Astrocyte (in vitro differentiated cells and primary cell): ENCODE data around the gene TICRR. TPM values are rescaled to one million over a fixed set of nuclear protein-coding genes. Genes with fewer than 3 reads are reported as not detected.

Experiments used
- DNase-seq: peaks from one replicate; pipeline ENCODE4 v3.0.0-alpha.2; 2010; ENCODE audit warnings: low read depth
- FAIRE-seq: peaks from 2 replicates; lab custom pipeline; 2011; peaks lifted over from hg19 to GRCh38; lab: Jason Lieb, UNC
- H2AFZ ChIP-seq: 2 replicates; pipeline ENCODE4 v1.6.0; 2012; ENCODE audit warnings: low read depth, low read length, inconsistent platforms
- H3K27ac ChIP-seq: 2 replicates; pipeline ENCODE4 v1.5.1; 2011; ENCODE audit warnings: low read depth, low read length, inconsistent platforms
- H3K27me3 ChIP-seq: 2 replicates; pipeline ENCODE4 v1.6.0; 2011; ENCODE audit warnings: low read length, inconsistent platforms; ENCODE audit not compliant: insufficient read depth
- H3K36me3 ChIP-seq: 2 replicates; pipeline ENCODE4 v1.5.1; 2011; ENCODE audit warnings: low read length, inconsistent platforms; ENCODE audit not compliant: insufficient read depth
- H3K4me1 ChIP-seq: 2 replicates; pipeline ENCODE4 v1.5.1; 2011; ENCODE audit warnings: low read length, inconsistent platforms; ENCODE audit not compliant: insufficient read depth
- H3K4me2 ChIP-seq: 2 replicates; pipeline ENCODE4 v1.6.0; 2012; ENCODE audit warnings: low read length, inconsistent platforms
- H3K4me3 ChIP-seq: 2 replicates; pipeline ENCODE4 v1.5.1; 2011; ENCODE audit warnings: low read depth, mild to moderate bottlenecking, low read length, inconsistent platforms; ENCODE audit not compliant: insufficient read depth
- H3K79me2 ChIP-seq: 2 replicates; pipeline ENCODE4 v1.6.0; 2012; ENCODE audit warnings: mild to moderate bottlenecking, low read length, inconsistent platforms; ENCODE audit not compliant: insufficient read depth
- H3K9ac ChIP-seq: 2 replicates; pipeline ENCODE4 v1.6.0; 2012; ENCODE audit warnings: mild to moderate bottlenecking, low read length, inconsistent platforms
- H3K9me3 ChIP-seq: 2 replicates; pipeline ENCODE4 v1.5.1; 2012; ENCODE audit warnings: low read depth, mild to moderate bottlenecking, low read length, inconsistent platforms; ENCODE audit not compliant: insufficient read depth
- H4K20me1 ChIP-seq: 2 replicates; pipeline ENCODE4 v1.6.0; 2012; ENCODE audit warnings: low read length, inconsistent platforms; ENCODE audit not compliant: insufficient read depth
- H3K27ac Mint-ChIP-seq: one replicate; pipeline ENCODE4 v1.8.0; 2021; ENCODE audit warnings: mild to moderate bottlenecking, mixed read lengths; ENCODE audit not compliant: unreplicated experiment
- H3K27me3 Mint-ChIP-seq: one replicate; pipeline ENCODE4 v1.8.0; 2021; ENCODE audit warnings: low read depth, mixed read lengths; ENCODE audit not compliant: unreplicated experiment
- H3K36me3 Mint-ChIP-seq: one replicate; pipeline ENCODE4 v1.8.0; 2021; ENCODE audit warnings: low read depth, mixed read lengths; ENCODE audit not compliant: unreplicated experiment
- H3K4me1 Mint-ChIP-seq: one replicate; pipeline ENCODE4 v1.8.0; 2021; ENCODE audit warnings: low read depth, mixed read lengths; ENCODE audit not compliant: unreplicated experiment
- H3K4me3 Mint-ChIP-seq: one replicate; pipeline ENCODE4 v1.8.0; 2021; ENCODE audit warnings: mild to moderate bottlenecking, moderate library complexity, mixed read lengths; ENCODE audit not compliant: unreplicated experiment
- H3K9me3 Mint-ChIP-seq: one replicate; pipeline ENCODE4 v1.8.0; 2021; ENCODE audit warnings: mild to moderate bottlenecking, mixed read lengths; ENCODE audit not compliant: unreplicated experiment
- CTCF ChIP-seq: IDR thresholded peaks from 2 replicates; pipeline ENCODE4 v1.5.1; 2011; ENCODE audit warnings: low read depth, mild to moderate bottlenecking, inconsistent platforms, low read length, moderate library complexity; ENCODE audit not compliant: insufficient read depth
- EZH2 ChIP-seq: IDR thresholded peaks from 2 replicates; pipeline ENCODE4 v1.6.1; 2012; ENCODE audit warnings: mild to moderate bottlenecking, low read length, inconsistent platforms; ENCODE audit not compliant: insufficient read depth
- total RNA-seq: library from RNA; stranded (reverse); gene quantifications from 2 replicates; pipeline ENCODE4 v1.2.1, GENCODE V29; 2021

TICRR gene
- total RNA-seq, 1 donor from 2014 or later = 2.9 TPM

DNA sequence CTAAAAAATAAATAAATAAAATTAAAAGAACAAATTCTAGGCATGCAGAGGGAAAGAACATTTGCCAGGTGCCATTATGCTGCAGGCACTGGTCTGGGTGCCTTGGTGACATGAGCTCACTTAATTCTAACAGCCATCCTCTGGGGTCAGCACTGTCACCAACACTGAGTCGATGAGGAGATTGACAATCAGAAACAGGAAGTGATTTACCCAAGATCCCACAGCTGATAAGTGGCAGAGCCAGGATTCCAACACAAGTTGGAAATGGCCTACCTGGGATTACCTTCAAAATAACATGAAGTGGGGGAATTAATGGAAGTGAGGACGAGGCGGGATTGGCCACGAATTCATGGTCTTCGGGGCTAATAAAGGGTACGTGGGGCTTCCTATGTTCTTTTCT is 100.3 kb downstream of the TICRR start:
- H3K27me3 ChIP-seq = no peaks in the 10 kb centered on the region
- H2AFZ ChIP-seq = no peak overlapping the region
- Mint-ChIP-seq H3K4me1 (peaks cover 7% of the 10 kb centered on the region), H3K4me3 (no peak overlapping the region), H3K9me3 (peaks cover 6% of the 10 kb centered on the region), H3K27ac (no peak overlapping the region), H3K27me3 (peaks cover 44% of the 10 kb centered on the region), H3K36me3 (no peaks in the 10 kb centered on the region)
- no peak overlapping the region for H3K9ac ChIP-seq
- no peaks in the 10 kb centered on the region for H3K9me3 ChIP-seq
- no peak for DNase-seq
- no peaks in the 10 kb centered on the region for H3K79me2 ChIP-seq
- no peak for TF ChIP-seq CTCF
- no peak for TF ChIP-seq EZH2
- no peak for FAIRE-seq
- no peak overlapping the region for H3K4me2 ChIP-seq
- no peaks in the 10 kb centered on the region for H4K20me1 ChIP-seq
- no peaks in the 10 kb centered on the region for H3K4me1 ChIP-seq
- H3K36me3 ChIP-seq = no peaks in the 10 kb centered on the region
- H3K27ac ChIP-seq = no peak overlapping the region
- H3K4me3 ChIP-seq = no peak overlapping the region

DNA sequence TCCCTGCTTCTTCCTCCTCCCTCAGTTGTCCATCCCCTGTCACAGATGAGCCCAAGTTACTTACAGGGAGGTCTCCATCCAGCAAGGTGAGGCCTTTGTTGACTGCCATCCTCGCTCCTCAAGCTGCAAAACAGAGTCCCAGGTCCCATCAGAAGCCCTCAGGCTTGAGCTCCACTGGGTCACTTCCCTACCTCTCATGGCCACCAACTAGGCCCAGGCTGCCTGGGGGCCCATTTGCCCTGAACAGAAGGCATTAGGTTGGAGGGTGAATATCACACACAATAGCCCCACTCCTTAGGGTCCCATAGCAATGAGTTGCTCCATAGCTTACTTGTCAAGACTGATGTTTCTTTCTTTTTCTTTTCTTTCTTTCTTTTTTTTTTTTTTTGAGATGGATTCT is 102.1 kb downstream of the TICRR start:
- H3K27ac ChIP-seq = no peak overlapping the region
- FAIRE-seq (no peak), DNase-seq (no peak)
- no peak overlapping the region for H3K9ac ChIP-seq
- H3K27ac Mint-ChIP-seq = no peak overlapping the region
- no peaks in the 10 kb centered on the region for H3K27me3 ChIP-seq
- H3K4me1 ChIP-seq = no peaks in the 10 kb centered on the region
- H3K4me3 Mint-ChIP-seq = no peak overlapping the region
- H3K36me3 Mint-ChIP-seq = no peaks in the 10 kb centered on the region
- H3K79me2 ChIP-seq = no peaks in the 10 kb centered on the region
- peaks cover 33% of the 10 kb centered on the region for H3K27me3 Mint-ChIP-seq
- no peak overlapping the region for H3K4me2 ChIP-seq
- TF ChIP-seq EZH2 = no peak
- no peak for TF ChIP-seq CTCF
- H4K20me1 ChIP-seq = no peaks in the 10 kb centered on the region
- no peaks in the 10 kb centered on the region for H3K4me1 Mint-ChIP-seq
- H3K4me3 ChIP-seq = no peak overlapping the region
- peaks cover 2% of the 10 kb centered on the region for H3K9me3 Mint-ChIP-seq
- H2AFZ ChIP-seq = no peak overlapping the region
- no peaks in the 10 kb centered on the region for H3K36me3 ChIP-seq
- H3K9me3 ChIP-seq = no peaks in the 10 kb centered on the region

Other genes with a start within 250 kb of the TICRR start
- gene POLG, start 240.6 kb upstream of the TICRR start, total RNA-seq = 48.5 and 54.4 TPM in 2 replicates
- gene RHCG, start 78.9 kb upstream of the TICRR start, total RNA-seq = 0.18 TPM in 1 of 2 replicates, not detected in the other
- 5.1 and 5.3 TPM in 2 replicates for gene KIF7, start 80.0 kb downstream of the TICRR start, total RNA-seq
- 0.14 TPM in 1 of 2 replicates, not detected in the other for gene PLIN1, start 103.9 kb downstream of the TICRR start, total RNA-seq
- 2.1 and 2.5 TPM in 2 replicates for gene PEX11A, start 115.3 kb downstream of the TICRR start, total RNA-seq
- not detected in 2 replicates for gene WDR93, start 115.3 kb downstream of the TICRR start, total RNA-seq
- not detected in 2 replicates for gene MESP1, start 175.8 kb downstream of the TICRR start, total RNA-seq
- not detected in 2 replicates for gene MESP2, start 200.9 kb downstream of the TICRR start, total RNA-seq
- 0.22 and 0.25 TPM in 2 replicates for gene ANPEP, start 239.4 kb downstream of the TICRR start, total RNA-seq